IgD-negative memory B cell (primary cell): Measurements from ENCODE around the gene KCNJ14. TPM values are rescaled to one million over a fixed set of nuclear protein-coding genes. Genes with fewer than 3 reads are reported as not detected.
A peak's percentile ranks its signal among the peaks of the same experiment; 100 is the strongest.

Experiments
- H3K27ac Mint-ChIP-seq, 3 donors: one replicate each; pipeline ENCODE4 v1.8.0; 2020 to 2022; ENCODE audit warnings: mild to moderate bottlenecking in 3 of 3, mixed read lengths in 3 of 3, moderate library complexity in 1 of 3
- H3K27me3 Mint-ChIP-seq: one replicate; pipeline ENCODE4 v1.8.0; 2021; ENCODE audit warnings: mixed read lengths
- H3K36me3 Mint-ChIP-seq: one replicate; pipeline ENCODE4 v1.8.0; 2020; ENCODE audit warnings: mild to moderate bottlenecking, mixed read lengths
- H3K4me1 Mint-ChIP-seq, 3 donors: one replicate each; pipeline ENCODE4 v1.8.0; 2020 to 2022; ENCODE audit warnings: mixed read lengths in 3 of 3, mild to moderate bottlenecking in 1 of 3
- H3K4me3 Mint-ChIP-seq, 4 donors: one replicate each; pipeline ENCODE4 v1.8.0; 2020 to 2022; ENCODE audit warnings: mild to moderate bottlenecking in 4 of 4, mixed read lengths in 4 of 4, moderate library complexity in 3 of 4
- H3K9me3 Mint-ChIP-seq, 3 donors: one replicate each; pipeline ENCODE4 v1.8.0; 2020 to 2021; ENCODE audit warnings: mixed read lengths in 3 of 3, mild to moderate bottlenecking in 1 of 3
- polyA plus RNA-seq: library from polyadenylated mRNA; unstranded; fragments of 300-500 nt; fragmentation: Illumina TruSeq; gene quantifications from one replicate; pipeline ENCODE4 v1.2.3, GENCODE V29; 2021

KCNJ14 gene
- polyA plus RNA-seq, 1 donor from 2014 or later = 0.48 TPM

- peaks cover 5 to 7% (median 6%) of the 10 kb centered on the region in 3 donors for H3K4me1 Mint-ChIP-seq
- no peak overlapping the region for H3K27ac Mint-ChIP-seq
- no peak overlapping the region for H3K4me3 Mint-ChIP-seq
- peaks cover 30% of the 10 kb centered on the region for H3K27me3 Mint-ChIP-seq
- peaks cover 3% of the 10 kb centered on the region for H3K36me3 Mint-ChIP-seq
- H3K9me3 Mint-ChIP-seq = no peaks in the 10 kb centered on the region
These were observed 41.8 kb downstream of the KCNJ14 start for GRCh38 chr19:48496959-48497727.

- no peaks in the 10 kb centered on the region for H3K36me3 Mint-ChIP-seq
- H3K4me1 Mint-ChIP-seq = peaks cover 0 to 5% (median 2%) of the 10 kb centered on the region in 3 donors
- H3K9me3 Mint-ChIP-seq = no peaks in the 10 kb centered on the region
- peaks cover 26% of the 10 kb centered on the region for H3K27me3 Mint-ChIP-seq
- H3K27ac Mint-ChIP-seq = no peak overlapping the region
- H3K4me3 Mint-ChIP-seq = peak overlapping the region in 1 of 4 donors; percentile 32
These were observed 42.6 kb downstream of the KCNJ14 start for GRCh38 chr19:48497728-48498594.

GRCh38 chr19:48498595-48499311 lies 43.4 kb downstream of the KCNJ14 start:
- H3K27ac Mint-ChIP-seq = no peak overlapping the region
- peaks cover 0 to 8% (median 7%) of the 10 kb centered on the region in 3 donors for H3K4me1 Mint-ChIP-seq
- no peaks in the 10 kb centered on the region for H3K36me3 Mint-ChIP-seq
- no peak overlapping the region for H3K4me3 Mint-ChIP-seq
- H3K9me3 Mint-ChIP-seq = no peaks in the 10 kb centered on the region
- H3K27me3 Mint-ChIP-seq = peaks cover 26% of the 10 kb centered on the region

- Mint-ChIP-seq H3K9me3 (no peaks in the 10 kb centered on the region), H3K27ac (no peak overlapping the region), H3K4me3 (no peak overlapping the region), H3K4me1 (peaks cover 0 to 8% (median 7%) of the 10 kb centered on the region in 3 donors), H3K36me3 (no peaks in the 10 kb centered on the region), H3K27me3 (peaks cover 21% of the 10 kb centered on the region)
These were observed 44.1 kb downstream of the KCNJ14 start for GRCh38 chr19:48499316-48500090.

- H3K4me1 Mint-ChIP-seq = peaks cover 0 to 6% (median 5%) of the 10 kb centered on the region in 3 donors
- H3K27ac Mint-ChIP-seq = no peak overlapping the region
- H3K27me3 Mint-ChIP-seq = peaks cover 7% of the 10 kb centered on the region
- H3K9me3 Mint-ChIP-seq = no peaks in the 10 kb centered on the region
- H3K4me3 Mint-ChIP-seq = peak overlapping the region in 2 of 4 donors; percentile 34 to 79
- H3K36me3 Mint-ChIP-seq = no peaks in the 10 kb centered on the region
These were observed 45.6 kb downstream of the KCNJ14 start for GRCh38 chr19:48500830-48501493.

- peak overlapping the region in 3 of 4 donors; percentile 34 to 79 (median 60) for H3K4me3 Mint-ChIP-seq
- peak overlapping the region in 1 of 3 donors; percentile 91 for H3K27ac Mint-ChIP-seq
These were observed 46.3 kb downstream of the KCNJ14 start for GRCh38 chr19:48501494-48502349.

GRCh38 chr19:48502350-48503018 lies 47.1 kb downstream of the KCNJ14 start:
- Mint-ChIP-seq H3K36me3 (no peaks in the 10 kb centered on the region), H3K9me3 (no peaks in the 10 kb centered on the region), H3K27ac (no peak overlapping the region), H3K27me3 (peaks cover 7% of the 10 kb centered on the region), H3K4me1 (peaks cover 0 to 6% (median 5%) of the 10 kb centered on the region in 3 donors), H3K4me3 (peak overlapping the region in 3 of 4 donors; percentile 48 to 79 (median 60))

More at GRCh38 chr19:48501494-48502349, 46.3 kb downstream of the KCNJ14 start:
- H3K4me1 Mint-ChIP-seq = peaks cover 0 to 6% (median 5%) of the 10 kb centered on the region in 3 donors
- no peaks in the 10 kb centered on the region for H3K36me3 Mint-ChIP-seq
- H3K9me3 Mint-ChIP-seq = no peaks in the 10 kb centered on the region
- peaks cover 7% of the 10 kb centered on the region for H3K27me3 Mint-ChIP-seq

- peaks cover 10% of the 10 kb centered on the region for H3K27me3 Mint-ChIP-seq
- peak overlapping the region in 1 of 3 donors; percentile 3 for H3K27ac Mint-ChIP-seq
- no peak overlapping the region for H3K4me3 Mint-ChIP-seq
- H3K9me3 Mint-ChIP-seq = no peaks in the 10 kb centered on the region
- H3K36me3 Mint-ChIP-seq = no peaks in the 10 kb centered on the region
- H3K4me1 Mint-ChIP-seq = peaks cover 0 to 13% (median 5%) of the 10 kb centered on the region in 3 donors
These were observed 50.9 kb downstream of the KCNJ14 start for GRCh38 chr19:48506138-48506733.

GRCh38 chr19:48507911-48508439 lies 52.6 kb downstream of the KCNJ14 start:
- Mint-ChIP-seq H3K4me3 (peak overlapping the region in 2 of 4 donors; percentile 20 to 39), H3K36me3 (no peaks in the 10 kb centered on the region), H3K27ac (no peak overlapping the region), H3K9me3 (no peaks in the 10 kb centered on the region), H3K4me1 (peaks cover 0 to 11% (median 5%) of the 10 kb centered on the region in 3 donors), H3K27me3 (peaks cover 10% of the 10 kb centered on the region)

GRCh38 chr19:48508729-48509411 lies 53.5 kb downstream of the KCNJ14 start:
- Mint-ChIP-seq H3K27ac (no peak overlapping the region), H3K4me3 (no peak overlapping the region), H3K27me3 (peaks cover 10% of the 10 kb centered on the region), H3K36me3 (no peaks in the 10 kb centered on the region), H3K4me1 (peaks cover 2 to 9% (median 2%) of the 10 kb centered on the region in 3 donors), H3K9me3 (no peaks in the 10 kb centered on the region)

- Mint-ChIP-seq H3K36me3 (no peaks in the 10 kb centered on the region), H3K27ac (no peak overlapping the region), H3K27me3 (peaks cover 10% of the 10 kb centered on the region), H3K9me3 (no peaks in the 10 kb centered on the region), H3K4me1 (peaks cover 3 to 9% (median 5%) of the 10 kb centered on the region in 3 donors), H3K4me3 (peak overlapping the region in 1 of 4 donors; percentile 5)
These were observed 54.3 kb downstream of the KCNJ14 start for GRCh38 chr19:48509467-48510194.
